ENCODE measurements around the gene SRSF5. TPM values are rescaled to one million over a fixed set of nuclear protein-coding genes. Genes with fewer than 3 reads are reported as not detected.

The SRSF5 gene
- total and polyA plus RNA-seq, 4 donors = 136 to 532 (median 395) TPM

DNA sequence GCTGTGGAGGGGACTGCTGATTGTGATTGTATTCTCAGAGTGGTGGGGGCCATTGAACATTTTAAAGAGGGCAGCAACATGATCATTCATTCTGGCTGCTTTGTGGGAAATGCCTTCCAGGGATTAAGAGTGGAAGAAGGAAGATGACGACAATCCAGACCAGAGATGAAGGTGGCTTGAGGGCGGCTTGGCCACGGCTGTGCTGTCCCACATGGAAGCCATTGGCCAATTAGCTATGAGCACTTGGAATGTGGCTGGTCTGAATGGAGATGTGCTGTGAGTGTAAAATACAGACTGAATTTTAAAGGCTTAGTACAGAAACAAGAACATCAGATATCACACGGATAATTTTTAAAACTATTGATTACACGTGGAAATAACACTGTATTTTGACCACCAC, 49.3 kb downstream of the SRSF5 start:
- H3K27me3 ChIP-seq (ENCODE audit: control insufficient read depth in 1 of 2, insufficient read depth in 2 of 2, low read length in 1 of 2) = no peaks in the 10 kb centered on the region
- H3K4me1 ChIP-seq (ENCODE audit: control insufficient read depth in 1 of 2, insufficient read depth in 2 of 2, low read length in 2 of 2) = no peaks in the 10 kb centered on the region
- ATAC-seq (ENCODE audit: low FRiP score) (no peak), DNase-seq (no peak)
- intact Hi-C loops (cut with DNase I) = loop anchor here in 1 of 2 donors (10.0 kb wide), 1 partner anchor 999 kb away; no protein-coding TSS in a partner anchor
- H3K9me3 ChIP-seq (ENCODE audit: control insufficient read depth, low read length) = no peaks in the 10 kb centered on the region
- H3K4me3 ChIP-seq (ENCODE audit: low read length in 2 of 2) = no peak overlapping the region
- H3K36me3 ChIP-seq (ENCODE audit: control insufficient read depth in 1 of 2, insufficient read depth in 2 of 2, low read length in 1 of 2) = no peaks in the 10 kb centered on the region
- WGBS, 2 donors = 69 to 72% methylated on average over 5 of the region's 5 CpGs
- H3K27ac ChIP-seq (ENCODE audit: low read depth in 1 of 2, low read length in 2 of 2) = no peak overlapping the region

DNA sequence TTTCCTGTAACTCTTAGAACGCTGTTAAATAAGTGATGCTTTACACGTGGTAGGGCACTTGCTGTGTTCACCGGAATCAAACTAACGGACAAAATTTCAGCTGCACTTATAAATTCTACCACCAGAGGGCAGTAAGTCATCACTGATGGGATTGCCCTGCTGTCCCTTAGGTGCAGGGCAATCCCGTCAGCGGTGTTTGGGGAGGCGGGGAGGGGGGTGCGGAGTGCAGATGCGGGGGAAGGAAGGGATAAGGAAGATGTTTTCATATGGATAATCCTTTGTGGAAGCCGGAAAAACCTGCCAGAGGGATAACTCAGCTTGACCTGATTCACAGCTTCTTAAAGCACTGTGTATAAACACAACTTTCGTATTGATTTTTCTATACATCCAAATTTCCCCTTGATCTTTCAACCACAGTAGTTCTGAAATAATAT, 51.8 kb downstream of the SRSF5 start:
- Histone ChIP-seq H3K36me3 (ENCODE audit: control insufficient read depth in 1 of 2, insufficient read depth in 2 of 2, low read length in 1 of 2) (no peaks in the 10 kb centered on the region), H3K27ac (ENCODE audit: low read depth in 1 of 2, low read length in 2 of 2) (no peak overlapping the region), H3K4me3 (ENCODE audit: low read length in 2 of 2) (no peak overlapping the region), H3K4me1 (ENCODE audit: control insufficient read depth in 1 of 2, insufficient read depth in 2 of 2, low read length in 2 of 2) (no peaks in the 10 kb centered on the region), H3K27me3 (ENCODE audit: control insufficient read depth in 1 of 2, insufficient read depth in 2 of 2, low read length in 1 of 2) (no peaks in the 10 kb centered on the region), H3K9me3 (ENCODE audit: control insufficient read depth, low read length) (no peaks in the 10 kb centered on the region)
- DNase-seq (no peak), ATAC-seq (ENCODE audit: low FRiP score) (peak; percentile 68)
- WGBS, 2 donors = 7% methylated on average over 11 of the region's 11 CpGs
- intact Hi-C loops (cut with DNase I) = loop anchor here (1.0 to 10.0 kb wide), 3 partner anchors 210 to 996 kb away; no protein-coding TSS in a partner anchor

DNA sequence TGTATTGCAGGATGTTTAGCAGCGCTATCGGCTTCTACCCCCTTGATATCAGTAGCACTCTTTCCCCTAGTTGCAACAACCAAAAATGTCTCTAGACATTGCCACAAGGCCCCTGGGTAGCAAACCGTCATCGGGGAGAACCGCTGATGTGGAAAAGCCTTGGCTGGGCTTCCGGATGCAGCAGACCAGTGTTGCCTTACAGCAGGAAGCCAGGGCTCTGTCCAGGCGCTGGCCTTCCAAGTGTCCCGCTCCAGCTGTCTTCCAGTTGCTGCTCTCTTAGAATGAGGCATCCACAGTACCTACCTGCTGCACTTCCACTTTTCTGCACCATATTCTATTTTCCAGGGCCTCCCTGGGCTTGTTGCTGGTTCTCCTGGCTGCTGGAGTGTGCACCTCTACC, 52.7 kb downstream of the SRSF5 start:
- Histone ChIP-seq H3K9me3 (ENCODE audit: control insufficient read depth, low read length) (no peaks in the 10 kb centered on the region), H3K27ac (ENCODE audit: low read depth in 1 of 2, low read length in 2 of 2) (no peak overlapping the region), H3K27me3 (ENCODE audit: control insufficient read depth in 1 of 2, insufficient read depth in 2 of 2, low read length in 1 of 2) (no peaks in the 10 kb centered on the region), H3K36me3 (ENCODE audit: control insufficient read depth in 1 of 2, insufficient read depth in 2 of 2, low read length in 1 of 2) (no peaks in the 10 kb centered on the region), H3K4me1 (ENCODE audit: control insufficient read depth in 1 of 2, insufficient read depth in 2 of 2, low read length in 2 of 2) (no peaks in the 10 kb centered on the region), H3K4me3 (ENCODE audit: low read length in 2 of 2) (no peak overlapping the region)
- whole genome bisulfite sequencing, 2 donors = 75 to 78% methylated on average over 8 of the region's 8 CpGs
- ATAC-seq (ENCODE audit: low FRiP score) (no peak), DNase-seq (no peak)
- intact Hi-C loops (cut with DNase I) = loop anchor here in 1 of 2 donors (2.0 to 10.0 kb wide), 2 partner anchors 209 to 995 kb away; no protein-coding TSS in a partner anchor

DNA sequence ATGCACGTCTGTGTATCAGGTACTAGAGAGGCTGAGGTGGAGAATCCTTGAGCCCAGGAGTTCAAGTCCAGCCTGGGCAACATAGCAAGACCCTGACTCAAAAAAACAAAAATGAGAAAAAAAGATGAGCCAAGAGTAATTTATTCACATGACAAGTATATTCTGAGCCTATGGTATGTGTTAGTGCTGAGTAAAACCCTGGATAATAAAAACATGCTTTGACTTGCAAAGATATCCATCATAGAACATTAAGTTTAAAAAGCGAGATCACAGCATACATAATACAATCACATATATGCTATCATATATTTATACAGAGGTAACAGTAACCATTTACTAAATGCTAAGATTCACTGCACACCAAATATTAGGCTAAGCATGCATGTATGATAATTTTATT, 54.0 kb downstream of the SRSF5 start:
- Histone ChIP-seq H3K9me3 (ENCODE audit: control insufficient read depth, low read length) (no peaks in the 10 kb centered on the region), H3K27ac (ENCODE audit: low read depth in 1 of 2, low read length in 2 of 2) (no peak overlapping the region), H3K4me3 (ENCODE audit: low read length in 2 of 2) (no peak overlapping the region), H3K4me1 (ENCODE audit: control insufficient read depth in 1 of 2, insufficient read depth in 2 of 2, low read length in 2 of 2) (no peaks in the 10 kb centered on the region), H3K27me3 (ENCODE audit: control insufficient read depth in 1 of 2, insufficient read depth in 2 of 2, low read length in 1 of 2) (no peaks in the 10 kb centered on the region), H3K36me3 (ENCODE audit: control insufficient read depth in 1 of 2, insufficient read depth in 2 of 2, low read length in 1 of 2) (no peaks in the 10 kb centered on the region)
- ATAC-seq (ENCODE audit: low FRiP score) (no peak), DNase-seq (no peak)
- intact Hi-C loops (cut with DNase I) = no loop called here
- 63% methylated on average over 2 of the region's 2 CpGs for WGBS, 2 donors

Other genes starting within 250 kb of the SRSF5 start
- gene CCDC177, start 192.3 kb upstream of the SRSF5 start, total RNA-seq = not detected
- gene CCDC177, start 192.3 kb upstream of the SRSF5 start, polyA plus RNA-seq = not detected
- gene SUSD6, start 155.5 kb upstream of the SRSF5 start, total RNA-seq = 10 to 100 TPM; 51.3 to 59.9 TPM
- 10 to 100 TPM in 1 of 2 donors, 1 to 10 TPM in 1; 7.4 to 16.1 TPM for gene SUSD6, start 155.5 kb upstream of the SRSF5 start, polyA plus RNA-seq
- not detected for gene SLC10A1, start 30.1 kb downstream of the SRSF5 start, total RNA-seq
- gene SLC10A1, start 30.1 kb downstream of the SRSF5 start, polyA plus RNA-seq = not detected
- gene SMOC1, start 112.3 kb downstream of the SRSF5 start, total RNA-seq = 1 to 10 TPM; 2.9 to 5.6 TPM
- gene SMOC1, start 112.3 kb downstream of the SRSF5 start, polyA plus RNA-seq = 1 to 10 TPM; 2.3 to 5.8 TPM

All from aorta (tissue), 5 donors.